NT2/D1 (cell line): Measurements from ENCODE around the gene ZNF524.
A peak's percentile ranks its signal among the peaks of the same experiment; 100 is the strongest.
"Not testable (repeated sequence)": the region's sequence is repeated elsewhere in the genome, so short reads cannot be mapped to it uniquely, and the experiment has no call there.

Experiments
- DNase-seq: peaks from one replicate; pipeline ENCODE4 v3.0.0-alpha.2; 2011; ENCODE audit warnings: low read depth, low spot score
- H3K27me3 ChIP-seq: 2 replicates; pipeline ENCODE4 v1.6.0; 2011; ENCODE audit warnings: mild to moderate bottlenecking; ENCODE audit not compliant: insufficient read length, insufficient read depth
- H3K36me3 ChIP-seq: 2 replicates; pipeline ENCODE4 v1.6.1; 2011; ENCODE audit warnings: mild to moderate bottlenecking, low read length, mixed read lengths; ENCODE audit not compliant: insufficient read depth, insufficient read length
- H3K4me1 ChIP-seq: 2 replicates; pipeline ENCODE4 v1.5.1; 2011; ENCODE audit not compliant: insufficient read depth, insufficient read length
- H3K4me3 ChIP-seq: 2 replicates; pipeline ENCODE4 v1.5.1; 2011; ENCODE audit warnings: low read depth; ENCODE audit not compliant: insufficient read length
- H3K9ac ChIP-seq: 2 replicates; pipeline ENCODE4 v1.6.0; 2011; ENCODE audit warnings: low read depth; ENCODE audit not compliant: insufficient read length
- H3K9me3 ChIP-seq: 2 replicates; pipeline ENCODE4 v1.5.1; 2011; ENCODE audit warnings: mild to moderate bottlenecking, low read length; ENCODE audit not compliant: insufficient read depth
- SUZ12 ChIP-seq: IDR thresholded peaks from 2 replicates; pipeline ENCODE4 v1.6.1; 2011; ENCODE audit not compliant: insufficient read length, insufficient read depth; ENCODE audit errors: extremely low read depth
- YY1 ChIP-seq: IDR thresholded peaks from 2 replicates; pipeline ENCODE4 v1.6.1; 2011; ENCODE audit not compliant: insufficient read length, insufficient read depth
- ZNF274 ChIP-seq: IDR thresholded peaks from 2 replicates; pipeline ENCODE4 v1.6.1; 2011; ENCODE audit warnings: mild to moderate bottlenecking, low read depth, low read length

The ZNF524 gene

GRCh38 chr19:55578031-55578760, 21.9 kb upstream of the ZNF524 start:
- H3K27me3 ChIP-seq: no peaks in the 10 kb centered on the region
- DNase-seq: no peak
- H3K9me3 ChIP-seq: no peaks in the 10 kb centered on the region
- no peak for TF ChIP-seq SUZ12
- no peak for TF ChIP-seq YY1
- TF ChIP-seq ZNF274: no peak
- no peak overlapping the region for H3K9ac ChIP-seq
- no peaks in the 10 kb centered on the region for H3K4me1 ChIP-seq
- H3K4me3 ChIP-seq: no peak overlapping the region
- H3K36me3 ChIP-seq: peaks cover 24% of the 10 kb centered on the region

DNA sequence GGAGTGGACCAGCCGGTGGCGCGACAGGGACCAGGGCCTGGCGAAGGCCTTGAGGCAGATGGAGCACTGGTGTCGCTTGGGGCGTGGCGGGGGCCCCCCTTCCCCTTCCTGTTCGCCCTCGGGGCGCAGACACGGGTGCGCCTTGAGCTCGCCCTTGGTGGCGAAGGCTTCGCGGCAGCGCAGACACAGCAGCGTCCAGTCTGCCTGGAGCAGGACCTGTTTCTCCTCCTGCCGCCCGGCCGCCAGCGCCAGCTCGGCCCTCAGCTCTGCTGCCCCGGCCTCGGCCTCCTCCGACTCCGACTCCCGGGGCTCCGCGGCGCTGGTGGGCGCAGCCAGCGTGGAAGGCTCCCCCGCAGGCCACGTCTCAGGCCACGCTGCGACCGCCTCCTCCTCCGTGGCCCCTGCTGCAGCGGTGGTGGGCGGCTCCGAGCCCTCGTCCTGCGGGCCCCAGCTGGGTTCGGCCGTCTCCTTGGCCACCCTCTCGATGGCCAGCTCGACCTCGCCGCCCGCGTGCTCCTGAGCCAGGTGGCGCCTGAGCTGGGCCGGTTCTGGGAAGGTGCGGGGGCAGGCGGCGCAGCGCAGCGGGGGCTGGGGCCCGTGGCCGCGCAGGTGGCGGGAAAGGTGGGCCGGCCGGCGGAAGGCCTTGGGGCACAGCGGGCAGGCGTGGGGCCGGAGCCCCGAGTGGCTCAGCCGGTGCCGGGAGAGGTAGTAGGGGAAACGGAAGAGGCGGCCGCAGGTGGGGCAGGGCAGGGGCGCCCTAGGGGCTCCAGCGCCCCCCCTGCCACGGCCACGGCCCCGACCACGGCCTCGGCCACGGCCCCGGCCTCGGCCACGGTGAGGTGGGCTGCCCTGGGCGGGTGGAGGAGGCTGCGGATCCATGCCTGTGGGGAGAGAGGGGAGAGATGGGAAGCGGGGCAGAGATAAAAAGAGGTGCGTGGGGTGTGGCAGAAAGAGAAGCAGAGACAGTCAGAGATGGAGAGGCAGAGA, 21.0 kb upstream of the ZNF524 start:
- Histone ChIP-seq H3K27me3 (no peaks in the 10 kb centered on the region), H3K4me3 (no peak overlapping the region), H3K36me3 (peaks cover 24% of the 10 kb centered on the region), H3K9me3 (no peaks in the 10 kb centered on the region), H3K4me1 (no peaks in the 10 kb centered on the region), H3K9ac (no peak overlapping the region)
- TF ChIP-seq ZNF274 (no peak), YY1 (no peak), SUZ12 (no peak)
- DNase-seq: no peak

DNA sequence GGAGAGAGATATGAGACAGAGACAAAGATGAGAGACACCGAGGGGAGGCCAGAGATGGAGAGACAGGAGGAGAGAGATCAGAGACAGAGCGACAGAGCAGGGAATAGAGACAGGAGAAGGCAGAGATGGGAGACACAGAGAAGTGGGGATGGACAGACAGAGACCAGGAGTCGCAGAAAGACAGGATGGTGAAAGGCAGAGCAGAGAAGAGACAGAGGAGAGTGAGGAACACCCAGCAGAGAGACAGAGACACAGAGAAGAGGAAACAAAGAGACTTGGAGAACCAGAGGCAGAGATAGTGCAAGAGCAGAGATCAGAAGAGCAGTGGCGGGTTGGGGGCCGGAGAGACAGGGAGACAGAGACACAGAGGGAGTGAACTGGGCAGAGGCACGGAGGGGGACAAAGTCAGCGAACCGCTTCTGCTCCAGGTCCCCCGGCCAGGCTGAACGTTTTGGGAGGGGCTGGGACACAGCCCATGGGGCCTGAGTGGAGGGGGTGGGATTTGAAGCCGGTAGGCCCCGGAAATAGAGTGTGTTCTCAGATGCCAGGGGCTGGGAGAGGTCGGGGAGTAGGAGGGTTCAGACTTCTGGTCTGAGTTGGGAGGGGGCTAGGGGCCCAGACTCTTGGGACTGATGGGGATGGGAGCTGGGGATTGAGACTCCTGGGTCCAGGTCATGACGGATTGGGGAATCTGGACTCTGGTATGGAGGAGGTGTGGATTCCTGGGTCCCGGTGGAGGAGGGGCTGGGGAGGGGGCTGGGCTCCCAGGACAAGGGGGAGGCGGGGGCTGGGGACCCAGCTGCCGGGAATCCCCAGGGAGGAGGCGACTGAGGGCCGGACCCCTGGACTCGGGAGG, 20.1 kb upstream of the ZNF524 start:
- TF ChIP-seq SUZ12 (no peak), YY1 (no peak)
- DNase-seq: no peak
- H3K4me3 ChIP-seq: peak overlapping the region; percentile 72

GRCh38 chr19:55580628-55581144, 19.4 kb upstream of the ZNF524 start, which contains the start of gene ZNF579:
TSS of gene ZNF579 (minus strand) at chr19:55580848. CDS start at chr19:55579639, 1,209 bp downstream.
- H3K36me3 ChIP-seq: peaks cover 24% of the 10 kb centered on the region
- H3K4me1 ChIP-seq: no peaks in the 10 kb centered on the region
- H3K27me3 ChIP-seq: no peaks in the 10 kb centered on the region
- TF ChIP-seq YY1: no peak
- no peak for TF ChIP-seq ZNF274
- no peak for TF ChIP-seq SUZ12
- peak within 1 kb of the TSS; percentile 82 for H3K9ac ChIP-seq
- no peaks in the 10 kb centered on the region for H3K9me3 ChIP-seq
- peak; percentile 77 for DNase-seq
- peak within 1 kb of the TSS; percentile 72 for H3K4me3 ChIP-seq

More for the DNA sequence above, 20.1 kb upstream of the ZNF524 start:
- Histone ChIP-seq H3K9ac (peak overlapping the region; percentile 82), H3K4me1 (no peaks in the 10 kb centered on the region), H3K36me3 (peaks cover 24% of the 10 kb centered on the region), H3K27me3 (no peaks in the 10 kb centered on the region), H3K9me3 (no peaks in the 10 kb centered on the region)

- no peak for TF ChIP-seq YY1
- no peak for TF ChIP-seq ZNF274
- no peak for TF ChIP-seq SUZ12
- no peak for DNase-seq
- H3K9me3 ChIP-seq: no peaks in the 10 kb centered on the region
- H3K36me3 ChIP-seq: peaks cover 24% of the 10 kb centered on the region
- no peaks in the 10 kb centered on the region for H3K27me3 ChIP-seq
- peak overlapping the region; percentile 31 for H3K4me3 ChIP-seq
- no peak overlapping the region for H3K9ac ChIP-seq
- H3K4me1 ChIP-seq: no peaks in the 10 kb centered on the region
Observed at GRCh38 chr19:55581145-55581822, 18.8 kb upstream of the ZNF524 start.

GRCh38 chr19:55581823-55582223, 18.3 kb upstream of the ZNF524 start:
- DNase-seq: no peak
- no peaks in the 10 kb centered on the region for H3K27me3 ChIP-seq
- H3K9ac ChIP-seq: no peak overlapping the region
- H3K4me1 ChIP-seq: no peaks in the 10 kb centered on the region
- TF ChIP-seq SUZ12: no peak
- no peak for TF ChIP-seq ZNF274
- TF ChIP-seq YY1: no peak
- no peak overlapping the region for H3K4me3 ChIP-seq
- H3K9me3 ChIP-seq: no peaks in the 10 kb centered on the region
- peaks cover 20% of the 10 kb centered on the region for H3K36me3 ChIP-seq

GRCh38 chr19:55582284-55582683, 17.8 kb upstream of the ZNF524 start:
- H3K4me1 ChIP-seq, H3K27me3 ChIP-seq, DNase-seq, H3K9ac ChIP-seq, H3K4me3 ChIP-seq, H3K9me3 ChIP-seq: not testable (repeated sequence)
- H3K36me3 ChIP-seq: peaks cover 16% of the 10 kb centered on the region

DNA sequence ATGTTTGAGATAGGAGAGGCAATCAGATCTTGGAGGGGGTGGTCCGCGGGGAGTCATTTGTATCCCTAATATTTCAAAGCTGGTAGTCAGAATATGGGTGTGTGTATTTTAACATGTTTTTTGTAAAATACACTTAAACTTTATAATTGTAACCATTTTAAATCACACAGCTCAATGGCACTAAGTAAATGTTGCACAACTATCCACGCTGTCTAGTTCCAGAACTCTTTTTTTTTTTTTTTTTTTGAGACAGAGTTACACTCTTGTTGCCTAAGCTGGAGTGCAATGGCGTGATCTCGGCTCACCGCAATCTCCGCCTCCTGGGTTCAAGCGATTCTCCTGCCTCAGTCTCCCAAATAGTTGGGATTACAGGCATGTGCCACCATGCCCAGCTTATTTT, 16.2 kb upstream of the ZNF524 start:
- not testable (repeated sequence) for H3K36me3 ChIP-seq, H3K4me3 ChIP-seq, H3K9me3 ChIP-seq, H3K27me3 ChIP-seq, H3K4me1 ChIP-seq, H3K9ac ChIP-seq, DNase-seq
